ENCODE measurements around the gene PCDHA1. TPM values are rescaled to one million over a fixed set of nuclear protein-coding genes. Genes with fewer than 3 reads are reported as not detected.

Gene PCDHA1
- total RNA-seq, 2 donors from 2014 or later = 0.13 TPM; not detected in 1

DNA sequence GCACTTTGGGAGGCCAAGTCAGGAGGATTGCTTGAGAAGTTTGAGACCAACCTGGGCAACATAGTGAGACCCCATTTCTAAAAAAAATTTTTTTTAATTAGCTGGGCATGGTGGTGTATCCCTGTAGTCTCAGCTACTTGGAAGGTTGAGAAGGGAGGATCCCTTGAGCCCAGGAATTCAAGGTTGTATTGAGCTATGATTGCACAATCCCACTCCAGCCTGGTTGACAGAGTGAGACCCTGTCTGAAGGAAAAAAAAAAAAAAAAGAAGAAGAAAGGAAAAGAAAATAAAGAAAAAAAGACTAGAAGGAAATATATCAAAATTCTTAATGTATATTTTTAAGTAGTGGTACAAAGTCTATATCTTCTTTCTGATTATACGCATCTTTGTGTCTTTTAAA, 236.4 kb downstream of the PCDHA1 start:
- H3K4me1 ChIP-seq = no peaks in the 10 kb centered on the region
- no peak overlapping the region for H3K9ac ChIP-seq (ENCODE audit: low read depth in 2 of 2, low read length in 2 of 2)
- H3K36me3 ChIP-seq = no peaks in the 10 kb centered on the region
- H3K4me3 ChIP-seq = no peak overlapping the region
- TF ChIP-seq, protein P1, sequence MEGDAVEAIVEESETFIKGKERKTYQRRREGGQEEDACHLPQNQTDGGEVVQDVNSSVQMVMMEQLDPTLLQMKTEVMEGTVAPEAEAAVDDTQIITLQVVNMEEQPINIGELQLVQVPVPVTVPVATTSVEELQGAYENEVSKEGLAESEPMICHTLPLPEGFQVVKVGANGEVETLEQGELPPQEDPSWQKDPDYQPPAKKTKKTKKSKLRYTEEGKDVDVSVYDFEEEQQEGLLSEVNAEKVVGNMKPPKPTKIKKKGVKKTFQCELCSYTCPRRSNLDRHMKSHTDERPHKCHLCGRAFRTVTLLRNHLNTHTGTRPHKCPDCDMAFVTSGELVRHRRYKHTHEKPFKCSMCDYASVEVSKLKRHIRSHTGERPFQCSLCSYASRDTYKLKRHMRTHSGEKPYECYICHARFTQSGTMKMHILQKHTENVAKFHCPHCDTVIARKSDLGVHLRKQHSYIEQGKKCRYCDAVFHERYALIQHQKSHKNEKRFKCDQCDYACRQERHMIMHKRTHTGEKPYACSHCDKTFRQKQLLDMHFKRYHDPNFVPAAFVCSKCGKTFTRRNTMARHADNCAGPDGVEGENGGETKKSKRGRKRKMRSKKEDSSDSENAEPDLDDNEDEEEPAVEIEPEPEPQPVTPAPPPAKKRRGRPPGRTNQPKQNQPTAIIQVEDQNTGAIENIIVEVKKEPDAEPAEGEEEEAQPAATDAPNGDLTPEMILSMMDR (IDR thresholded peaks at IDR 0.05) = no peak
- no peaks in the 10 kb centered on the region for H3K27me3 ChIP-seq
- intact Hi-C loops (cut with DNase I) = no loop called here
- no peak overlapping the region for H3K27ac ChIP-seq
- DNase-seq = no peak
- no peaks in the 10 kb centered on the region for H3K9me3 ChIP-seq

DNA sequence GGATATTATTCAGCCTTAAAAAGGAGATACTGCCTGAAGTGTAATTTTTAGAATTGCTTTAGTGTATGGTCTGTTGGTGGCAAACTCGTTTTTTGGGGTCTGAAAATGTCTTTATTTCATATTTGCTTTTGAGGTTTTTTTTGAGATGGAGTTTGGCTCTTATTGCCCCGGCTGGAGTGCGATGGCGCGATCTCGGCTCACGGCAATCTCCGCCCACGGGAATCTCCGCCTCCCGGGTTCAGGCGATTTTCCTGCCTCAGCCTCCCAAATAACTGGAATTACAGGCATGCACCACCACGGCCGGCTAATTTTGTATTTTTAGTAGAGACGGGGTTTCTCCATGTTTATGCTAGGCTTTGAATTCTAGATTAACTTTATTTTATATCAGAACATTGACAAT, 245.1 kb downstream of the PCDHA1 start:
- no peaks in the 10 kb centered on the region for H3K27me3 ChIP-seq
- intact Hi-C loops (cut with DNase I) = no loop called here
- no peak overlapping the region for H3K4me3 ChIP-seq
- H3K9me3 ChIP-seq = no peaks in the 10 kb centered on the region
- TF ChIP-seq, protein P1 (IDR thresholded peaks at IDR 0.05) = no peak
- DNase-seq = no peak
- no peak overlapping the region for H3K9ac ChIP-seq (ENCODE audit: low read depth in 2 of 2, low read length in 2 of 2)
- H3K4me1 ChIP-seq = no peaks in the 10 kb centered on the region
- H3K27ac ChIP-seq = no peak overlapping the region
- H3K36me3 ChIP-seq = no peaks in the 10 kb centered on the region

DNA sequence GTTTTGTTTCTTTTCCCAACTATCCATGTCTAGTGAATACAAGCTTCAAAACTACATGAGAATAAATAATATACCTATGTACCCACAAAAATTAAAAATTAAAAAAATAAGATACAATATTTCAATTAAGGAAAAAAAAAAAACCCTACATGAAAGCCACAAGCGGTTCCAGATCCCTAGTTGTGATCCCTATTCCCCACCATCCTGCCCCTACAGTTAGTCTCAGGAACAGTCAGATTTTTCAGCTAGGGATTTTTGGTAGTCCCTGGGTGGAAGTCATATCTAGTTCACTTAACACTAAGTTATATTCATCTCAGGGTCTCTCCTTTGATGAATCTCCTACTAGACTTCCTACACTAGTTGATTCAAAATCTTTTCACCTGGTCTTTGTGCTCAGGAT, 246.7 kb downstream of the PCDHA1 start:
- Histone ChIP-seq H3K4me3 (no peak overlapping the region), H3K4me1 (no peaks in the 10 kb centered on the region), H3K27ac (no peak overlapping the region), H3K36me3 (no peaks in the 10 kb centered on the region), H3K27me3 (no peaks in the 10 kb centered on the region), H3K9me3 (no peaks in the 10 kb centered on the region), H3K9ac (ENCODE audit: low read depth in 2 of 2, low read length in 2 of 2) (no peak overlapping the region)
- TF ChIP-seq, protein P1 (IDR thresholded peaks at IDR 0.05) = no peak
- DNase-seq = no peak
- intact Hi-C loops (cut with DNase I) = no loop called here

DNA sequence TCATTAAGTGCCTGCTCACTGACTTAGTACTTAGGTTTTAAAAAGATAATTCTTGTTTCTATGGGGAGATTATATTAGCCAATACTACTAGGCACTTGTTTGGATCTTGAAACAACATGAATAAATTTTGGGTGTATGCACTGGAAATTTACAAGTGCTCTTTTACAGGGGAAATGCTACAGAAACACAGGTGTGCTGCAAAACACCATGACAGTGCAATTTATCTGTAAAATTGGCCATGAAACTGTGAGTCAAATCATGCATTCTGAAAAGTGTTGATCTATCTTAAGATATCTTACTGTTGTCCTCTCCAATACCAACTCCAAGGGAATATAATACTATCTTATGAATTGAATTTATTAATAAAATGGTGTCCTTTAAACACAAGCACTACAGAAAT, 253.1 kb downstream of the PCDHA1 start:
- H3K9ac ChIP-seq (ENCODE audit: low read depth in 2 of 2, low read length in 2 of 2) = no peak overlapping the region
- H3K27me3 ChIP-seq = no peaks in the 10 kb centered on the region
- H3K36me3 ChIP-seq = no peaks in the 10 kb centered on the region
- H3K9me3 ChIP-seq = no peaks in the 10 kb centered on the region
- no peak for DNase-seq
- intact Hi-C loops (cut with DNase I) = no loop called here
- no peaks in the 10 kb centered on the region for H3K4me1 ChIP-seq
- TF ChIP-seq, protein P1 (IDR thresholded peaks at IDR 0.05) = no peak
- H3K27ac ChIP-seq = no peak overlapping the region
- no peak overlapping the region for H3K4me3 ChIP-seq

DNA sequence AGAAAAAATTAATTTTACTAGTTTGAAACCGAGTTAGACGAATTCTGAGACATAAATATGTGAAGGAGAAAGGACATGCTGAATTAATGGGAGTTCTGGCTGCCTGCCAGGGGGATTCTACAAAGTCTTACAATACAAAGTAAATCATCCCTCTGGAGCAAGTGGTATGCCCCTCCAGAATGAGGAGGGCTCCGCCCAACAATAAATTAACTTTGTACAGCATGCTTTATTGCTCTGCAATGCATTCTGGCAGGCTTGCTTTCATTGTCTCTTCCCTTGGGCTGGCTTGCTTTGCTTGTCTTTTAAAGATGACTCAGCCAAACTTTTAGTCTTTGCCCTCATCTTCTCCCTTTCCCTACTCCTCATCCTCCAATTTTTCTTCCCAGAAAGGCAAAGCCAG, 253.6 kb downstream of the PCDHA1 start:
- intact Hi-C loops (cut with DNase I) = no loop called here
- TF ChIP-seq, protein P1 (IDR thresholded peaks at IDR 0.05) = no peak
- no peak overlapping the region for H3K27ac ChIP-seq
- H3K4me1 ChIP-seq = no peaks in the 10 kb centered on the region
- no peaks in the 10 kb centered on the region for H3K27me3 ChIP-seq
- H3K9ac ChIP-seq (ENCODE audit: low read depth in 2 of 2, low read length in 2 of 2) = no peak overlapping the region
- H3K36me3 ChIP-seq = no peaks in the 10 kb centered on the region
- DNase-seq = no peak
- no peaks in the 10 kb centered on the region for H3K9me3 ChIP-seq
- H3K4me3 ChIP-seq = no peak overlapping the region

Measured in colonic mucosa (tissue), 4 donors.